Measurements from ENCODE around the gene BCL11A. TPM values are rescaled to one million over a fixed set of nuclear protein-coding genes. Genes with fewer than 3 reads are reported as not detected.
"Not testable (repeated sequence)": the region's sequence is repeated elsewhere in the genome, so short reads cannot be mapped to it uniquely, and the experiment has no call there.

The BCL11A gene
- total RNA-seq, 1 experiment from 2014 or later: 0.29 TPM

GRCh38 chr2:60423505-60423904 is 129.9 kb downstream of the BCL11A start:
- no peaks in the 10 kb centered on the region for H3K27me3 ChIP-seq (replicated peaks; ENCODE audit: control insufficient read depth, insufficient read depth, low read length)
- no peaks in the 10 kb centered on the region for H3K4me1 Mint-ChIP-seq (ENCODE audit: low read depth, unreplicated experiment)
- ChIA-PET POLR2A (no interaction called here), CTCF (no interaction called here)
- BruUV-seq (replicated peaks): no TSS peak
- H3K36me3 ChIP-seq (ENCODE audit: control insufficient read depth, insufficient read depth, low read length): no peaks in the 10 kb centered on the region
- H3K9me3 ChIP-seq: no peaks in the 10 kb centered on the region
- TF ChIP-seq CTCF (IDR thresholded peaks at IDR 0.05; ENCODE audit: insufficient read depth in 1 of 2, low read depth in 1 of 2, low read length in 1 of 2, severe bottlenecking in 1 of 2, unreplicated experiment in 1 of 2): no peak
- DNase-seq: no peak
- no peaks in the 10 kb centered on the region for H3K36me3 Mint-ChIP-seq (ENCODE audit: insufficient read depth, unreplicated experiment)
- H3K4me3 Mint-ChIP-seq (ENCODE audit: unreplicated experiment): no peak overlapping the region
- no peaks in the 10 kb centered on the region for H3K4me1 ChIP-seq
- no peak overlapping the region for H3K27ac Mint-ChIP-seq (ENCODE audit: unreplicated experiment)
- intact Hi-C loops (cut with micrococcal nuclease; ENCODE audit: unreplicated experiment): no loop called here
- H3K4me3 ChIP-seq (ENCODE audit: low read depth, low read length): no peak overlapping the region
- peaks cover 8% of the 10 kb centered on the region for H3K9me3 Mint-ChIP-seq (ENCODE audit: unreplicated experiment)
- H3K27me3 Mint-ChIP-seq (ENCODE audit: insufficient read depth, unreplicated experiment): no peaks in the 10 kb centered on the region

DNA sequence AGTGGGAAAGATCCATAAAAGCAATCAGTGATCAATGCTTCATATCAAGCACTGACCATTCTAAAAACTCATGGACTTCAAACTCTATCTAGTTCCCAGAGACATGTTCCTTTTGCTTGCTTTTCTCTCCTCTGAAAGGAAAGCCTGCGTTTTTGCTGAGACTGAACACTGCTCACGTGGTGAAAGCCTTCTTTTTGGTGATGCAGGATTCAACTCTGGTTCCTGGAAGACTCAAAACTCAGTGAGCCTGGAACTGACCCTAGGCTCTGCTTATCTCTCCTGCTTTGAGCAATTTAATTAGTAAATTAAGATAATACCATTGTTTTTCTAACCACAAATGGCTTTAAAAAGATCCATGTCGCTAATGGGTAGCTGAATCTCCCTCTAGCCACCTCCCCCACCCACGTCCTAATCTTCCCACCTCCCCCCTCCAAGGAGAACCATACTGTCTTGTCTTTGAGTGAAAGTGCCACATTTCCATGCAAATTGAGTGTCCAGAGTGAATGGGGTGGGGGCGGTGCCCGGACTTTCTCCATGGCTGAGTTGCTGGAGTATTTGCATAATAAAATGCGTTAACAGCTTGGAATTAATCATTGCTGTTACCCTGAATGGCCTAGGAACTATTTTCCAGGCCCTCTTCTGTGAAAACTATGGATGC is 130.5 kb downstream of the BCL11A start:
- no peak for DNase-seq

DNA sequence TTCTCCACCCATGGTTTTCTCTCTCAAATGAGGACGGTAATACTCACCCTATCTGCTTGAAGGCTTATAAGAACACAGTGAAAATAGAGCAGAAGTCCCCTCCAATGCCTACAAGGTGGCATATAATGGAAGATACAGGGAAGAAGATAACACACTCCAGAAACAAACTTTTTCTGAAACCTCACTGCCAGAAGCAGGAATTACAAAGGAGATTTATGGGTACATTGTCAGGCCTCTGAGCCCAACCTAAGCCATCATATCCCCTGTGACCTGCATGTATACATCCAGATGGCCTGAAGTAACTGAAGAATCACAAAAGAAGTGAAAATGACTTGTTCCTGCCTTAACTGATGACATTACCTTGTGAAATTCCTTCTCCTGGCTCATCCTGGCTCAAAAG is 136.2 kb downstream of the BCL11A start:
- BruUV-seq (replicated peaks); H3K27me3 Mint-ChIP-seq (ENCODE audit: insufficient read depth, unreplicated experiment); H3K36me3 ChIP-seq (ENCODE audit: control insufficient read depth, insufficient read depth, low read length); H3K9me3 Mint-ChIP-seq (ENCODE audit: unreplicated experiment); H3K4me3 Mint-ChIP-seq (ENCODE audit: unreplicated experiment); H3K9me3 ChIP-seq; DNase-seq; H3K27me3 ChIP-seq (replicated peaks; ENCODE audit: control insufficient read depth, insufficient read depth, low read length); CTCF ChIA-PET; H3K27ac Mint-ChIP-seq (ENCODE audit: unreplicated experiment); H3K4me1 Mint-ChIP-seq (ENCODE audit: low read depth, unreplicated experiment); H3K4me3 ChIP-seq (ENCODE audit: low read depth, low read length); H3K36me3 Mint-ChIP-seq (ENCODE audit: insufficient read depth, unreplicated experiment); intact Hi-C loops (cut with micrococcal nuclease; ENCODE audit: unreplicated experiment); POLR2A ChIA-PET: not testable (repeated sequence)
- 0 out of 2 replicates have a peak, but pooled peaks cover 14% of the 10 kb centered on the region for H3K4me1 ChIP-seq

More for the DNA sequence above, 130.5 kb downstream of the BCL11A start:
- Histone ChIP-seq H3K27me3 (replicated peaks; ENCODE audit: control insufficient read depth, insufficient read depth, low read length) (no peaks in the 10 kb centered on the region), H3K9me3 (no peaks in the 10 kb centered on the region), H3K36me3 (ENCODE audit: control insufficient read depth, insufficient read depth, low read length) (no peaks in the 10 kb centered on the region), H3K4me1 (no peaks in the 10 kb centered on the region), H3K4me3 (ENCODE audit: low read depth, low read length) (no peak overlapping the region)
- H3K4me1 Mint-ChIP-seq (ENCODE audit: low read depth, unreplicated experiment): no peaks in the 10 kb centered on the region
- intact Hi-C loops (cut with micrococcal nuclease; ENCODE audit: unreplicated experiment): no loop called here
- no TSS peak for BruUV-seq (replicated peaks)
- H3K36me3 Mint-ChIP-seq (ENCODE audit: insufficient read depth, unreplicated experiment): no peaks in the 10 kb centered on the region
- no peak overlapping the region for H3K4me3 Mint-ChIP-seq (ENCODE audit: unreplicated experiment)
- H3K9me3 Mint-ChIP-seq (ENCODE audit: unreplicated experiment): peaks cover 8% of the 10 kb centered on the region
- ChIA-PET CTCF (no interaction called here), POLR2A (no interaction called here)
- H3K27me3 Mint-ChIP-seq (ENCODE audit: insufficient read depth, unreplicated experiment): no peaks in the 10 kb centered on the region
- no peak for TF ChIP-seq CTCF (IDR thresholded peaks at IDR 0.05; ENCODE audit: insufficient read depth in 1 of 2, low read depth in 1 of 2, low read length in 1 of 2, severe bottlenecking in 1 of 2, unreplicated experiment in 1 of 2)
- H3K27ac Mint-ChIP-seq (ENCODE audit: unreplicated experiment): no peak overlapping the region

Data from Caco-2 (cell line).